ENCODE results near the gene SLC24A2. TPM values are rescaled to one million over a fixed set of nuclear protein-coding genes. Genes with fewer than 3 reads are reported as not detected.

SLC24A2 gene
- total RNA-seq, 4 donors from 2014 or later, result 0.35 to 4.4 (median 2.8) TPM

DNA sequence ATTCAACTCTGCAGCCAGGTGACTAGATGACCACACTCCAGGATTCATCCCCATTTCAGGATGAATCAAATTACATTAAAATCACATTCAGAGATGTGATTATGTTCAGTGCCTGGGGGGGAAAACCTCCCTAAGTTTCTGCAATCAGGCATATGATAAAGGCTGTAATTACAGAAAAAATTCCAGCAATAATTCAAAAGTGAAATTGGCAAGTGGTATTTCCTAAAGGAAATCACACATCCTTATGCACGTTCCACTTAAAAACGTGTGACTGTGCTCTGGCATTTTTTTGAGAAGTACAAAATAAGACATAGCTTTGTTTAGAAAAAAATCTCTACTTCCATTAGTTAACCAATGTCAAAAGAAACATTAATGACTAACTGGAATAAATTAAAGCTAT lies 5.3 kb downstream of the SLC24A2 start:
- intact Hi-C loops (cut with DNase I; ENCODE audit: low total_unique reads), result no loop called here
- no peak overlapping the region for H3K4me3 ChIP-seq
- H3K9me3 ChIP-seq, result no peaks in the 10 kb centered on the region
- H3K36me3 ChIP-seq, result no peaks in the 10 kb centered on the region
- H3K4me1 ChIP-seq, result no peaks in the 10 kb centered on the region
- H3K27me3 ChIP-seq, result no peaks in the 10 kb centered on the region
- no peak for DNase-seq
- H3K27ac ChIP-seq, result no peak overlapping the region
- TF ChIP-seq POLR2A (IDR thresholded peaks at IDR 0.05), result no peak
- no peak for TF ChIP-seq CTCF (IDR thresholded peaks at IDR 0.05)

- Histone ChIP-seq H3K27me3 (no peaks in the 10 kb centered on the region), H3K36me3 (no peaks in the 10 kb centered on the region), H3K4me1 (no peaks in the 10 kb centered on the region), H3K9me3 (no peaks in the 10 kb centered on the region), H3K4me3 (no peak overlapping the region), H3K27ac (no peak overlapping the region)
- no peak for DNase-seq
- TF ChIP-seq POLR2A (IDR thresholded peaks at IDR 0.05) (no peak), CTCF (IDR thresholded peaks at IDR 0.05) (no peak)
- intact Hi-C loops (cut with DNase I; ENCODE audit: low total_unique reads), result no loop called here
These were observed 6.8 kb downstream of the SLC24A2 start for GRCh38 chr9:19782005-19782404.

DNA sequence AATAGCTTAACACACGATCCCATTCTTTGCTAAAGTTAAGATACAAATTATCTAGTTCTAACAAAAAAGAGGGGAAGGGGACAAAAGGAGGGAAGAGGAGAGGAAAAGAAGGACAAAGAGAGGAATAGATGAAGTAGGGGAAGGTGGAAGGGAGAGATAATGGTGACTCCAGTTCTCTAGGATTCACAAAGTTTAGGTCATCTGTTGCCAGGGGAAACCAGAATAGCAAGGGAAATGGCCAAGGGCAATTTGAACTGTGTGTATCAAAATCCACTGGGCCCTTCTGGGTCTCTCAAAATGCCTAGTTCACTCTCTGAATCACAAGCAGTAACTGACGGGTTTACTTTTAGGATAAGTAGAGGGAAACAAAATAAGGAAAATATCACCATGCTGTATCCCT lies 7.6 kb downstream of the SLC24A2 start:
- TF ChIP-seq CTCF (IDR thresholded peaks at IDR 0.05) (no peak), POLR2A (IDR thresholded peaks at IDR 0.05) (no peak)
- intact Hi-C loops (cut with DNase I; ENCODE audit: low total_unique reads), result no loop called here

DNA sequence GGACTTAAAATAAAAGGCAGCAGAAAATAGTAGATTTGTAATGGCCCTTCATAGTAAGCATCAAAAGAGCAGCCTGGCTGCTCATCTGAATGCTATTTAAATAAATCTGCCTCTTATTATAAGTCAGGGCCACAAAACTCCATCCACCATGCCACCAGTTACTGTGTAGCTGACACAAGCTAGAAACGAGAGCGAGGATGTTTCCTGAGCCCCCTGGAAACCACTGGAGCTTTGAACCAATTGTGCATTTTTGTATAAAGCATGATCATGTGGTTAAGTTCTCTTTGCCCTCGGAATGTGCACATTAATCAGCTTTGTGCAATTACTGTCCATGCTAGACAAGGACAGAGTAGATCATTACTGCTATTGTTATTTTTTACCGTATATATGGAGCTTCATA lies 17.4 kb downstream of the SLC24A2 start:
- intact Hi-C loops (cut with DNase I; ENCODE audit: low total_unique reads), result no loop called here
- Histone ChIP-seq H3K27me3 (no peaks in the 10 kb centered on the region), H3K36me3 (no peaks in the 10 kb centered on the region), H3K4me3 (no peak overlapping the region), H3K4me1 (no peaks in the 10 kb centered on the region), H3K9me3 (no peaks in the 10 kb centered on the region), H3K27ac (no peak overlapping the region)
- TF ChIP-seq POLR2A (IDR thresholded peaks at IDR 0.05) (no peak), CTCF (IDR thresholded peaks at IDR 0.05) (no peak)
- DNase-seq, result no peak

More for the DNA sequence above, 7.6 kb downstream of the SLC24A2 start:
- Histone ChIP-seq H3K4me1 (no peaks in the 10 kb centered on the region), H3K27ac (no peak overlapping the region), H3K4me3 (no peak overlapping the region), H3K9me3 (no peaks in the 10 kb centered on the region), H3K36me3 (no peaks in the 10 kb centered on the region), H3K27me3 (no peaks in the 10 kb centered on the region)
- DNase-seq, result no peak

- no peak for DNase-seq
- Histone ChIP-seq H3K9me3 (no peaks in the 10 kb centered on the region), H3K36me3 (no peaks in the 10 kb centered on the region), H3K27me3 (no peaks in the 10 kb centered on the region), H3K4me1 (no peaks in the 10 kb centered on the region), H3K4me3 (no peak overlapping the region), H3K27ac (no peak overlapping the region)
- no peak for TF ChIP-seq CTCF (IDR thresholded peaks at IDR 0.05)
- TF ChIP-seq POLR2A (IDR thresholded peaks at IDR 0.05), result no peak
- intact Hi-C loops (cut with DNase I; ENCODE audit: low total_unique reads), result no loop called here
These were observed 17.9 kb downstream of the SLC24A2 start for GRCh38 chr9:19770973-19771372.

Data from uterus (tissue), 4 donors.